Testis (tissue), 2 donors: ENCODE measurements around the gene TCF4.

ENCODE experiments used
- CTCF ChIP-seq, 3 experiments: fragments of 450-650 bp in 2 of 3; fragments of 200-600 bp in 1 of 3; sonication (generic) in 1 of 3; IDR thresholded peaks; one replicate each; pipeline ENCODE4 v1.5.1; 2016 to 2019; ENCODE audit warnings: antibody characterized with exemption in 3 of 3, mild to moderate bottlenecking in 2 of 3, moderate library complexity in 1 of 3
- POLR2A ChIP-seq: fragments of 450-650 bp; IDR thresholded peaks from one replicate; pipeline ENCODE4 v1.6.1; 2017; ENCODE audit warnings: antibody characterized with exemption, mild to moderate bottlenecking, moderate library complexity

GRCh38 chr18:55247032-55247431 is 341.0 kb downstream of the TCF4 start:
- TF ChIP-seq CTCF (IDR thresholded peaks at IDR 0.05), result no peak
- TF ChIP-seq POLR2A, result no peak
